GM18499 (cell line): ENCODE measurements around the gene TP63.

Experiments
- ATAC-seq: cut with Tn5 transposase; IDR thresholded peaks from one replicate; pipeline ENCODE4 v1.9.1; 2021; ENCODE audit warnings: moderate number of reproducible peaks; ENCODE audit not compliant: insufficient read depth, unreplicated experiment

TP63 gene

GRCh38 chr3:189902230-189903186, 271.3 kb downstream of the TP63 start:
- ATAC-seq: no peak

- no peak for ATAC-seq
Measured at GRCh38 chr3:189903562-189904250, 272.5 kb downstream of the TP63 start.

GRCh38 chr3:189907803-189908202, 276.6 kb downstream of the TP63 start:
- no peak for ATAC-seq

GRCh38 chr3:189908646-189909045, 277.5 kb downstream of the TP63 start:
- ATAC-seq: no peak

GRCh38 chr3:189909139-189909538, 277.9 kb downstream of the TP63 start:
- no peak for ATAC-seq

GRCh38 chr3:189909573-189909972, 278.4 kb downstream of the TP63 start:
- no peak for ATAC-seq

GRCh38 chr3:189911001-189911400, 279.8 kb downstream of the TP63 start:
- no peak for ATAC-seq

GRCh38 chr3:189914799-189915198, 283.6 kb downstream of the TP63 start:
- ATAC-seq: no peak

GRCh38 chr3:189921770-189922169, 290.6 kb downstream of the TP63 start:
- no peak for ATAC-seq

GRCh38 chr3:189927975-189928895, 297.0 kb downstream of the TP63 start:
- ATAC-seq: no peak

- ATAC-seq: no peak
Measured at GRCh38 chr3:189936201-189936945, 305.2 kb downstream of the TP63 start.

- ATAC-seq: no peak
Measured at GRCh38 chr3:189937302-189938127, 306.3 kb downstream of the TP63 start.

GRCh38 chr3:189941125-189941524, 309.9 kb downstream of the TP63 start:
- no peak for ATAC-seq

GRCh38 chr3:189941679-189942078, 310.5 kb downstream of the TP63 start:
- ATAC-seq: no peak

- no peak for ATAC-seq
Measured at GRCh38 chr3:189942948-189943347, 311.8 kb downstream of the TP63 start.

GRCh38 chr3:189944285-189945145, 313.3 kb downstream of the TP63 start:
- ATAC-seq: no peak

GRCh38 chr3:189945935-189946709, 314.9 kb downstream of the TP63 start:
- no peak for ATAC-seq
